Kidney tubule cell (primary cell): ENCODE results near the gene HIBADH.

Experiments
- DNase-seq: peaks from one replicate; pipeline ENCODE4 v3.0.0-alpha.2; 2018; ENCODE audit warnings: low spot score

HIBADH gene

DNA sequence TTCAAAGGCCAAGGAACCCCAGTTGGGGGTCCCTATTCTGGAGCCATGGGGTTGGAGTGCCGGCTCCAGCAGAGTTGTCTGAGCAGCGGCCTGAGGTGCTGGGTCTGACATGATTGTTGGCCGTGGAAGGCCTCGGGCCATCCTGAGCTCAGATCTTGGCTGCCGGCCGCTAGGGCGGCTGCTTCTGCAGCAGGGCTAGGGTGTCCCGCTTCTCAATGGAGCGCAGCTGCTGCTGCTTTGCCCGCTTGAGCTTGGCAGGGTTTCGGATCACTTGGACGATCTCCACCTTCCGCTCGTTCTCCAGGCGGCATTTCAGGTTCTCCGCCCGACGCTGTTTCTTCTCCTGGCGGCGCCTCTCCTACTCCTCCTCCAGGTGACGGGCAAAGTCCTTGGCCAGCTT, 171.1 kb downstream of the HIBADH start:
- DNase-seq = no peak

DNA sequence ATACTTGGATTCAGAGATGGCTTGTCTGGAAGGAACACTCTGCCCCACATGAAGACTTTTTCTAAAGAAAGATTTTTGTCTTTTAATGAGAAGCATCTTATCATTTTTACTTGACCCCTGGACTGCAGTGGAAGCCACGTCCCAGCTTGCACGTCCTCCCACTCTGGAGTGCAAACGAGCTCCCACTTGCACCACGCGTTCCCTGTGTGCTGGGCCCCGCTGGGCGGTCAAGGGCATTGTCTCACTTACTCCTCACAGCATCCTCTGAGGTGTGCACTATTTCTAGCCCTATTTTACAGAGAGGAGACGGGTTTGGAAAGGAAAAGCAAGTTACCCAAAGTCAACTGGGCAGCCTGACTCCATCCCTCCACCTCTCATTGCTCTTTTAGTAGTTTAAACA, 175.2 kb downstream of the HIBADH start:
- DNase-seq = no peak

DNA sequence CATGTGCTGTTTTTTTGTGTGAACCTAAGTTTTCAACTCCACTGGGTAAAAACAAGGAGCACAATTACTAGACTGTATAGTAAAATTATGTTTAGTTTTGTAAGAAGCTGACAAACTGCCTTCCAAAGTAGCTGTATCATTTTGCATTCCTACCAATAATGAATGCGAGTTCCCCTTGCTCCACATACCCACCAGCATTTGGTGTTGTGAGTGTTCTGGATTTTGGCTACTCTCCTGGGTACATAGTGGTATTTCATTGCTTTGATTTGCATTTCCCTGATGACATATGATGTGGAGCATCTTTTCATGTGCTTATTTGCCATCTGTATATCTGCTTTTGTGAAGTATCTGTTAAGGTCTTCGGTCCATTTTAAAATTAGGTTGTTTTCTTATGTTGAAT, 178.2 kb downstream of the HIBADH start:
- no peak for DNase-seq

DNA sequence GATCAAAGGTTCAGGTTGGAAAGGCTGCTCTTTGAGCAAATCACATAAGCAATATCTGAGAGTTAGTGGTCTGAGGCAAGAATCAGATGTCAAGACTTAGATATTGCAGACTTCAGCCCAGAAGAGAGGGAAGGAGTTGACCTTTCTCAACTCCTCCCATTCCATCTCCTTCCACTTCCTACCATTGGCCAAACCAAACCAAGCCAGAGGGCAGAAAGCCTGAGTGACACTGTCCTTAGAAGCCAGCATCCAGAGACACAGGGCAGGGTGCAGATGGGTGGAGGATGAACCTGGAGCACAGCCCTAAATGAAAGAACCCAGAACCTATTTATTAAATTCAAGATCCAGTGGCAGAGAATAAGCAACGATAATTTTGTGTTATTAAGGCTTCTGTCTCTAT, 180.5 kb downstream of the HIBADH start:
- no peak for DNase-seq

DNA sequence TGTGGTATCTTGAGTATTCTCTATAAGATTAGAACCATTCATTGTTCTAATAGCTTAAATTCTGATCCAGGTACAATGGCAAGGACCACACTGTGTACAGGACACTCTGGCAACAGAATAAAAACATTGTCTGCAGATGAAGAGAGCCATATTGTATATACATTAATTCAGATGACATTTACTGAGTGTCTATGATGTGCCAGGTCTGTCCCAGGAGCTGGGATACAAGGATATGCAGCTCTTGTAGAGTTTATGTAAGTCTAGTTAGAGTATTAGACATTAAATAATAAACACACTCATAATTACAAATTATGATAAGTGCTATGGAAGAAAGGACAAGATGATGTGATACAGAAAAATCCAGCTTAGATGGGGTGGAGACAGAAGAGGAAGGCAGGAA, 184.1 kb downstream of the HIBADH start:
- no peak for DNase-seq

DNA sequence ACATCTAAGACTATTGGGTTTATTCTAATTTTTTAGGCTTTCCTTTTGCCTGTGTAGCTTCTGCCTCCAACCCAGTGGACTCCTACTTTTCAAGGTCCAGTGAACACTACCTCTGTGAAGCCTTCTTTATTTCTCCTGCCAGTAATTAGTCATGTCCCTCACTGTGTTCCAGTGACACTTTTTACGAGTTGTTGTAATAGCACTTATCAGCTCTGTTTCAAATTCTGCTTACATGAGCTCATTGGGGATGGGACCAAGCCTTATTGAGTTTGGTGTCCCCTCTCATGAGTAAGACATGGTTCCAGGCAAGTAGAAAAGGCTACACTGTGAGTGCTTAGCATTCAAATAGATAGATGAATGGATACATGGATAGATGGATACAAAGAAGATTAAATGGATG, 184.6 kb downstream of the HIBADH start:
- DNase-seq = peak; percentile 23

DNA sequence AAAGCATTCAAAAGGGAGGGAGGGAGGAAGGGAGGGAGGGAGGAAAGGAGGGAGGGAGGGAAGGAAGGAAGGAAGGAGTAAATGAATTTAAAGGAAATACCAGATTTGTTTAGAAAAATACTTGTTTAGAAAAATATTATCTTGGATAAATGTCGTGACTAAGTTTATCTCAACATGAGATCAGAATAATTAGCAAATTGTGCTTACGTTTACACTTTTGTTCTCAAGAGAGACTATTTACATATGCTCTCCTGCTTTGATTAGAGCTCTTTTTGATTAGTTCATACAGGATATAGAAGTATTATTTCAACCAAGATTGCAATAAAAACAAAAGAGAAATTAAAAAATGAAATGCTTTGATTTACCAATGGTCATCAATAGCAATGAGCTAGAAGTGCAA, 186.2 kb downstream of the HIBADH start:
- no peak for DNase-seq
